NCI-H526 treated with DMSO at 0.1 percent for 48 hours (cell line): ENCODE measurements around the gene RETREG1.
"Not testable (repeated sequence)": the region's sequence is repeated elsewhere in the genome, so short reads cannot be mapped to it uniquely, and the experiment has no call there.

Experiments
- DNase-seq: peaks from one replicate; lab custom pipeline; 2025; lab: John Stamatoyannopoulos, UW

The RETREG1 gene

DNA sequence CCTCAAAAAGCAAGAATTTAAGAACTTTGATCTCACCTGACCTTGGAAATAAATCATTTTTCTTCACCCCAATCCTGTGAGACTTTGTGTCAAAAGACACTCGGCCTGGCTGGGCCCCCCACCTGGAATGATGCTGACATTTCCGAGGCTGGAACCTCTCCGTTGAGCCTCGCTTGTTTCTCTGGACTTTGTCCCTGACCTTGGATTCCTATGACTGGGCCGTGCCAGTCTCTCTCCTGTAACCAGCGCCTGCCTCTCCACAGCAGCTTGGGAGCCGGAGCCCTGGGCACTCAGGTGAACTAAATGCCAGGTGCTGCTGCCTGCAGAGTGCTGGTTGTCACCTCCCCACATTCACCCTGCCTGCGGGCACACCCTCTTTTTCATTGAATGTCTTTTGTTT is 62.7 kb downstream of the RETREG1 start:
- no peak for DNase-seq

DNA sequence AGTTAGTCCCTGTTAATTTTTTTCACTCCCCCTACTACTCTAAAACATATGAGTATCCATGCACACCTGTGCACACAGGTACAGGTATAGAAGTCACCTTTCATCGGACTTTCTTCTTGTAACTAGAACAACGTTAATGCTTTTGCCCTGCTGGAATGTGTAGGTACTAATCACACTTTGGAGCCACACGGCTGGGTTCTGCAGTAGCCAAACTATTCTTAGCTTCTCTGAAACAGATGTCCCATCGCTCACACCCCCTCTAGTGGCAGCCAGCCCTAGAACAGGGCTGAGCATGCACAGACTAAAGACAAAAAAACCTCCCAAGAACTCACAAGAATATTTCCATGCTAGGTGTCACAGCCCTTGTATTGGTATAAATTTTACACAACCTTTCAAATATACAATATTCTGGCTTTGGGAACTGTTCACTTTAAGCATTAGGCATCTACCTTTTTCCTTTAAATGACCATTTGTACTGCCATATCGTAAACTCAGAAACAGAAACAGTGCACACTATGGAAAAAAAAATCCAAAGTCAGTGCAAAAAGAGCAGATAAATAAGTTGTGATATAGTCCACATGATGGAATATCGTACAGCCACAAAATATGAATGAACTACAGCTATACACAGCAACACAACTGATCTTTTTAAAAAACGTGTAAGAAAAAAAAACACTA is 64.0 kb downstream of the RETREG1 start:
- no peak for DNase-seq

DNA sequence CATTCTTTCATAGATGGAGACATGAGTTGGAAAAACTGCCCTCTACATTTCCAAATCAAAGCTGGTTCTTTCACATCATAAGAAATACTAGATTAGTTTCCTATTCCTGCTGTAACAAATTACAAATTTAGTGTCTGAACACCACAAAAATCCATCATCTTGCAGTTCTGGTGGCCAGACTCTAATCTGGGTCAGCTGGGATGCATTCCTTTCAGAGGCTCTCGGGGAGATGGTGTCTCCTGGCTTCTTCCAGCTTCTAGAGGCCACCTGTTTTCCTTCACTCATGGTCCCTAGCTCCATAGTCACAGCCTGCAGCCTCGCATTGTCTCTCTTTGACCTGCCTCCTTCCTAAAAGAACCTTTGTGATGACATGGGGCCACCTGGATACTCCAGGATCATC is 65.2 kb downstream of the RETREG1 start:
- no peak for DNase-seq

- DNase-seq, result no peak
These were observed 66.4 kb downstream of the RETREG1 start for GRCh38 chr5:16550316-16550952.

GRCh38 chr5:16549491-16550206 is 67.1 kb downstream of the RETREG1 start:
- no peak for DNase-seq

DNA sequence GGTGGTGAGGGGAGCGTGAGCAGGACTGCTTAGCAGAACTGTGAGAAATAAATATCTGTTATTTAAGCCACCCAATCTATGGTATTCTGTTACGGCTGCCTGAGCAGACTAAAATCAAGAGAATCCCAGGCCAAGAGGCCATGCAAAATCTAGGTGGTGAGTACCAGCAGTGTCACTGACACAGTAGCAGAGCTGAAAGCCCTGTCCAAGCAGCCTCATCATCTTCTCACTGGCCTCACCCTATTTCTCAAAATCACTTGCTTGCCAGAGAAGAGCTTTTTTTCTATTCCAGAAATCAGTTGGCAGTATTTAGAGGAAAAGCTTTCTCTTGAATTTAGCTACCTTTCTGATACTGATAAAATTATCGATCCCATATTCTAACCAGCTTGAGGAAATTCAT is 68.0 kb downstream of the RETREG1 start:
- DNase-seq, result no peak

DNA sequence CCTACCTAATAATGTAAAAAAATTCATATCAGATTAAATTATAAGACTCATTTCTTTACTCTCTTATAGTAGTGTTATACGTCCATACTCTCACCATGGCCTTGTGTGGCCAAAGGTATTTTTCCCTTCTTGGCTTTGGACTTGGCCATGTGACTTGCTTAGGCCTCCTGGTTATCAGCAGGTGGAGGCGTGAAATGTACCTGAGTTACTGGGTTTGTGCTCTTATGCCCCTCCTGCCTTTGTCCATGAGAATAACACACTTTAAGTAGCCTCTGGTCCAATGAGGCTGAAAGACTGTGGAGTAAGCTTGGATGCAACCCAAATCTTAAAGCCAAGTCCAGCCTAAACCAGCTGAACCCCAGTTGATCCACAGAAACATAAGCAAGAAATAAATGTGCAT is 68.7 kb downstream of the RETREG1 start:
- DNase-seq, result no peak

DNA sequence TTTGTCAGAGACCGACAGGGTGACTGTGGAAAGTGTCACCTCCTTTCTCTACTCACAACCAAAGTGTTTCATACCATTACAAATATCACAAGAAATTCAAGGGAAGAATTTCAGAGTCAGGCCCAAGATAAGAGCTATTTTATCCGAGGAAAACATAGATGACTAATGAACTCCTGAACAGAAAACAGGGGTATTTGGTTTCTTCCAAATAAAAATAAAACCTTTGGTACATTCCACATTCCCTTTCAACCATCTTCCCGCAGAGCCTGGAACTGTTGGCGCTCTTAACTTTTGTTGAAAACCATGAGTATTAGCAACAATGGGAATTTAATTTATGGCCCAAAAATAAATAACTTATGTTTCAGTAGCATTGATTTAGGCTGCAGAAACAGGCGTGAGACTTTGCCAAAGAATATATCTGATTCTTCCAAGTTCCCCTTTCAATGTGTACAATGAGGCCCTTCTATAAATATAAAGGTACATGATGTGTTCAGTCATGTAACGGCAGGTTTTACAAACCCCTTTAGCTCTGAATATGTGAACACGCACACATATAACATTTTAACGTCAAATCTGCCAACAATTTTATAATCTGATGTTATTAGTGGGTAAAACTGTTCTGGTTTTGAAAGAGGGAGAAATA is 69.5 kb downstream of the RETREG1 start:
- no peak for DNase-seq

DNA sequence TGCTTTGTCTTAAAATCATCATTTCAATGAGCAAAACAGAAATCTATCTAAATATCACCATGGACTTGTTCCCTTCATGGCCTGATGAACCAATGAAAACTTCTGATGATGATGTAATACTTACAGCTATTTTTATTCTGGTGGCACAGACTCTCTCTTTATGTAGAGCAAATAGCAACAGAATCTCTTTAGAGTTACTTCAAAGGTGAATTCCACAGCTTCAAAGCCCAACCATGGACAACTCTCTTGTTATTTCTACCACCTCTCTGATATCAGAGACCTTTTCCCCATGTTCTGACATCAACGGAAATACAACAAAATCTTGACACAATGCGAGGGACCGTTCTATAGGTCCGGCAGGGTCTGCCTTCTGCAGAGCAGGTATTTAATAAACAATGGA is 70.1 kb downstream of the RETREG1 start:
- DNase-seq, result no peak

DNA sequence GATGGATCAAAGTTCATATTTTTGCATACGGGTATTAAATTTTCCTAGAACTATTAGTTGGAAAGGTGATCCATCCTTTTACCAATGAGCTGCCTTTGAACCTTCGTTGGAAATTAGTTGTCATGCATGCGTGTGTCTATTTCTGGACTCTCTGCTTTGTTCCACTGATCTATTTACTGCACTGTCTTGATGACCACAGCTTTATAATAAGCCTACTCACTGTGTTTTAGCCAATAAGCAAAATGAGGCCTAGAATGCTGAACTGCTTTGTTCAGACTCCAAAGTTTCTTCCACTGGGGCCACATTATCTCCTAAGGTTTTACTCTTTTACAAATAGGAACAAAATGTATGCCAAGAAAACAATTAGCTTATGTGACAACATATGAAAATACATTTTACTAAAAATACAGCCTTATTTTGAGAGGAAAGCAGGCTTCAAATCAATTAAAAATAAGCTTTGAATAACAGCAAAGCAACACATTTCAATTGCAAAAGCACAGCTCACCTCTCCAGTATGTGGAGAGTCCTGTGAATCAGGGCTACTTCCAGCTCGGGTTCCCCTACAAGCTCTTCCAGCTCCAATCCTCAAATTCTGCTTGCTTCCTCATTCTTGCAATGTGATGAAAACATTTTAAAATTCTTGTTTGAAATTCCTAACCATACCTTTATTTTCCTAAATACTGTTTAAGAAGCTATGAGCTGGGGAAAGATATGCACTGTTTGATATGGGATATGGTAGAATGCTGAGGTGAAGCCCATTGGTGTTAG is 72.0 kb downstream of the RETREG1 start:
- DNase-seq, result no peak

- DNase-seq, result not testable (repeated sequence)
These were observed 73.6 kb downstream of the RETREG1 start for GRCh38 chr5:16543206-16543605.

DNA sequence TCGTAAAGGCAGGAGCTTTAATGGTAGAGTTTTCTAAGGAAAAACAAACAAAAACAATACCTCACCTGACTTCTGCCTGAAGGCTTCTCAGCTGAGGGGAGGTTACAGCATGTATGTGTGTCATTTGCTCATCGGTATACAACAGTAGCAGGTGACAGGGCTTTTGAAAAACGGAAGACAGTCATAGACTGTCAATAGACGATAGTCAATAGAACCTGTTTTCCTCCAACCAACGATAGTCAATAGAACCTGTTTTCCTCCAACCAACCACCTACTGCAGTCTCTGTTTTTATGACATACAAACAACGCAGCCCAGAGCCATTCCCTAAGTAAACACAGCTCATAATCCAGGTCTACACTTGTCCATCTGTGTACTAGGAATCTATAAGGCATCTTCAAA is 74.6 kb downstream of the RETREG1 start:
- no peak for DNase-seq

GRCh38 chr5:16541592-16541991 is 75.2 kb downstream of the RETREG1 start:
- DNase-seq, result not testable (repeated sequence)

DNA sequence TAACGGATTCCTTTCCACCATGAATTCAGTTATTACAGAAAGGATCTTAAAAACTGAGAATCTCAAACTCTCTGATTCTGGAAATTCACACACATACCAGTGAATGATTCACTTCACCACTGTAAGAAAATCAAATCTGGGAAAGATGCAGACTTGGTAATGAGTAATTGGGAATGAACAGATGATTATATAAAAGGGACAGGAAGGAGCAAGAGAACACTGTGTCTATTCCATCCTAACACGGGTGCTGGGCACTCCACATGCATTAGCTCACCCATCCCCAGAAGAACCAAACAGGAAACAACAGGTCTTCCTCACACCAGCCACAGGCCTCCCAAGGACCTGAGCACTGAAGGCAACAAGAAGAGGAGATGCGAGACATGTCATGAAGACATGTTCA is 76.4 kb downstream of the RETREG1 start:
- no peak for DNase-seq

DNA sequence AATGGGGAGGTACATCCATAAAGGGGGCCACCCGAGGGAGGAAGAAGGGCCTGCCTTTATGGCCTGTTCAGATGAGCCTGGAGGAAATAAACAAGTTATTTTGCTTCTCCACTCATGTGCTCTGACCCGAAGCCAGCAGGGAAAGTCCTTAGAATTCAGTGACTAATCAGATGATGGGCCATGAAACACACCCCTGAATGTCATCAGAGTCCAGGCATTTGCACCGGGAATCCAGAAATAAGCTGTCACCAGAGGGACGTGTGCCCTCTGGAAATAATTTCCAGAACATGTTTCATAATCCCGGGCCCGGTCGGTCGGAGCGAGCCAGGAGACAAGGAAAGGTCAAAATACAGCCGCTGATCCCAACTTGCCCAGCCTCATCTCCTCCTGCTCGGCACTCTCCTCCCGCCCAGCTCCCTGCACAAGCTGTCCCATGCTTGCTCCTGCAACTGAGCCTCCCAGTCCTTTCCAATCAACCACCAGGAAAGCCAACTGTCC is 77.6 kb downstream of the RETREG1 start:
- no peak for DNase-seq

GRCh38 chr5:16538006-16538405 is 78.8 kb downstream of the RETREG1 start:
- DNase-seq, result no peak

DNA sequence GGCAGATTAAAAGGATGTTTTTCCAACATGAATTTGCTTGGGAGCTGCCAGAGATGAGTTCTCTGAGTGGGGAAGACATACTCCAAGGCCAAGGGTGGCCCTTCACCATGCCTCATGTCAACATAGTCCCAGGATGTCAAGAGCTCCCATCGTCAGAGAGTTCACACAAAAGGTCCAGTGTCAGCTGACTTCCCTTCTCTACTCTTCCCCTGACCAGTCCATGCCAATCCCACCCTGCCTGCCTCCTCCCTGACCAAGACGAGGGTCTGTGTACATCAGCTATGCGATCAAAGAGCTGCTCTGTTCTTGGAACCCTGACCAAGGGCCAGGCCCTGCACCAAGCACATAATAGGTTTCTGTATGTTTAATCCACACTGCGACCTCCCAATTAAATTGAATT is 80.0 kb downstream of the RETREG1 start:
- DNase-seq, result no peak

- DNase-seq, result no peak
These were observed 80.6 kb downstream of the RETREG1 start for GRCh38 chr5:16536246-16536645.

GRCh38 chr5:16534280-16534679 is 82.5 kb downstream of the RETREG1 start:
- no peak for DNase-seq

- no peak for DNase-seq
These were observed 85.6 kb downstream of the RETREG1 start for GRCh38 chr5:16531063-16531648.

- no peak for DNase-seq
These were observed 87.5 kb downstream of the RETREG1 start for GRCh38 chr5:16529306-16529705.
